Measurements from ENCODE around the gene TMSB4X. TPM values are rescaled to one million over a fixed set of nuclear protein-coding genes. Genes with fewer than 3 reads are reported as not detected.

Gene TMSB4X
- total and polyA plus RNA-seq, 2 of the 4 experiments (the other 2 are of a cell fraction): 4,648 to 11,116 TPM

- Histone ChIP-seq H3K27me3 (ENCODE audit: control insufficient read depth, insufficient read depth, low read length) (no peaks in the 10 kb centered on the region), H2AK9ac (replicated peaks; ENCODE audit: low read depth, low read length, poor library complexity) (no peak overlapping the region), H3K79me1 (ENCODE audit: low read depth in 1 of 2, low read length in 2 of 2) (peaks cover 0 to 11% of the 10 kb centered on the region in 2 experiments; a peak in 2 of 4 replicates), H3K4me3 (ENCODE audit: insufficient read depth, low read depth, low read length) (no peak overlapping the region), H3K14ac (replicated peaks; ENCODE audit: low read depth, low read length) (no peak overlapping the region), H2AK5ac (ENCODE audit: low read depth, low read length) (no peak overlapping the region), H3K36me3 (ENCODE audit: control insufficient read depth, insufficient read depth, low read length) (no peaks in the 10 kb centered on the region), H2BK5ac (ENCODE audit: low read depth, low read length, poor library complexity, severe bottlenecking) (no peak overlapping the region), H2AFZ (replicated peaks; ENCODE audit: low read length, poor library complexity) (no peak overlapping the region), H2BK15ac (ENCODE audit: low read depth, low read length) (no peak overlapping the region; the same call in 2 of the 3 replicates), H3K18ac (ENCODE audit: low read depth, low read length) (no peak overlapping the region), H4K20me1 (ENCODE audit: insufficient read depth, low read length) (no peaks in the 10 kb centered on the region), H4K8ac (ENCODE audit: low read depth in 2 of 2, low read length in 2 of 2) (no peak overlapping the region), H3K9me1 (ENCODE audit: insufficient read depth, low read length) (peaks cover 15% of the 10 kb centered on the region), H4K91ac (ENCODE audit: insufficient read depth, low read depth, low read length) (no peak overlapping the region), H2BK20ac (ENCODE audit: low read depth, low read length) (no peak overlapping the region), H2BK120ac (ENCODE audit: low read depth, low read length) (no peak overlapping the region), H3K9me3 (ENCODE audit: control insufficient read depth, insufficient read depth, low read length) (no peaks in the 10 kb centered on the region), H3K4me1 (ENCODE audit: control insufficient read depth, insufficient read depth, low read length) (peaks cover 23% of the 10 kb centered on the region), H3K4ac (ENCODE audit: low read depth, low read length) (no peak overlapping the region), H3K56ac (ENCODE audit: extremely low read depth, insufficient read depth, low read length) (no peak overlapping the region), H3K9ac (ENCODE audit: low read depth, low read length) (no peak overlapping the region), H3K23ac (ENCODE audit: low read depth, low read length) (no peak overlapping the region), H4K5ac (ENCODE audit: low read depth, low read length) (no peak overlapping the region), H3K27ac (ENCODE audit: insufficient read depth, low read length) (no peak overlapping the region), H3K4me2 (ENCODE audit: low read depth, low read length) (no peak overlapping the region)
- BruUV-seq (replicated peaks): no TSS peak
- in situ Hi-C loops (cut with MboI; ENCODE audit: low sequenced_read_pairs): loop anchor here (10.0 to 25.0 kb wide), 3 partner anchors 701 to 1084 kb away; partner anchors contain the start of genes GEMIN8, OFD1, TCEANC and TRAPPC2
- dilution Hi-C loops (cut with HindIII; ENCODE audit: low sequenced_read_pairs, unreplicated experiment): no loop called here
- ChIA-PET POLR2A (ENCODE audit: unreplicated experiment) (no interaction called here), CTCF (no interaction called here)
- 73% methylated on average over 6 of the region's 8 CpGs; no CpG with 5 or more reads in 1 of the 2 experiments for WGBS, 2 experiments (ENCODE audit: extremely low coverage in 2 of 2, insufficient read length in 1 of 2)
- TF ChIP-seq ELK1 (IDR thresholded peaks at IDR 0.05; ENCODE audit: borderline replicate concordance, low read depth, low read length) (no peak), BHLHE40 (IDR thresholded peaks at IDR 0.05; ENCODE audit: low read depth, low read length) (no peak), CHD1 (IDR thresholded peaks at IDR 0.05; ENCODE audit: low read depth, low read length) (no peak), RAD21 (IDR thresholded peaks at IDR 0.05; ENCODE audit: low read length) (no peak), CEBPB (IDR thresholded peaks at IDR 0.05; ENCODE audit: low read depth, low read length) (no peak), MAZ (IDR thresholded peaks at IDR 0.05; ENCODE audit: borderline replicate concordance, low read depth, low read length) (no peak), FOS (IDR thresholded peaks at IDR 0.05; ENCODE audit: low read depth, low read length) (no peak), CTCF (conservative IDR thresholded peaks at IDR 0.05; ENCODE audit: low read depth, low read length) (no peak), USF2 (IDR thresholded peaks at IDR 0.05; ENCODE audit: low read depth, low read length) (no peak), RCOR1 (IDR thresholded peaks at IDR 0.05; ENCODE audit: insufficient replicate concordance, low read length) (no peak), MAFK (IDR thresholded peaks at IDR 0.05; ENCODE audit: low read depth, low read length) (no peak), NFE2L2 (IDR thresholded peaks at IDR 0.05; ENCODE audit: low read depth, low read length) (no peak), MXI1 (IDR thresholded peaks at IDR 0.05; ENCODE audit: borderline replicate concordance, low read depth, low read length) (no peak), SMC3 (IDR thresholded peaks at IDR 0.05; ENCODE audit: low read depth, low read length) (no peak), POLR2A (IDR thresholded peaks at IDR 0.05; ENCODE audit: low read depth, low read length) (no peak), RFX5 (IDR thresholded peaks at IDR 0.05; ENCODE audit: low read depth, low read length) (no peak)
- DNase-seq (no peak), ATAC-seq (ENCODE audit: low read depth) (no peak)
- intact Hi-C loops (cut with micrococcal nuclease): no loop called here
Observed at GRCh38 chrX:12953420-12953819, 21.5 kb upstream of the TMSB4X start.
